22Rv1 (cell line): ENCODE measurements around the gene NKX6-1.

Experiments
- CTCF ChIP-seq: fragments of 450-650 bp; IDR thresholded peaks from 2 replicates; pipeline ENCODE4 v1.5.1; 2017; ENCODE audit warnings: mild to moderate bottlenecking
- ZFX ChIP-seq: fragments of 450-650 bp; IDR thresholded peaks from 2 replicates; pipeline ENCODE4 v1.6.1; 2017; ENCODE audit warnings: antibody characterized with exemption, borderline replicate concordance

- TF ChIP-seq CTCF (no peak), ZFX (no peak)
Measured at GRCh38 chr4:84490663-84491062, 8.4 kb downstream of the NKX6-1 start.
